NCI-H2081 treated with DMSO at 0.1 percent for 48 hours (cell line): ENCODE data around the gene MPP2.
A peak's percentile ranks its signal among the peaks of the same experiment; 100 is the strongest.
"Not testable (repeated sequence)": the region's sequence is repeated elsewhere in the genome, so short reads cannot be mapped to it uniquely, and the experiment has no call there.

Source experiments
- DNase-seq: peaks from one replicate; lab custom pipeline; 2025; lab: John Stamatoyannopoulos, UW

Gene MPP2

GRCh38 chr17:43901861-43902589 is 5.3 kb downstream of the MPP2 start:
- no peak for DNase-seq

- no peak for DNase-seq
Observed at GRCh38 chr17:43900858-43901754, 6.2 kb downstream of the MPP2 start.

GRCh38 chr17:43900183-43900857 is 7.0 kb downstream of the MPP2 start:
- DNase-seq, result peak; percentile 12

GRCh38 chr17:43898446-43898845 is 8.9 kb downstream of the MPP2 start:
- no peak for DNase-seq

- no peak for DNase-seq
Observed at GRCh38 chr17:43897831-43898230, 9.5 kb downstream of the MPP2 start.

GRCh38 chr17:43894494-43894893 is 12.8 kb downstream of the MPP2 start:
- not testable (repeated sequence) for DNase-seq

- DNase-seq, result no peak
Observed at GRCh38 chr17:43892647-43892952, 14.7 kb downstream of the MPP2 start.

- DNase-seq, result no peak
Observed at GRCh38 chr17:43891851-43892646, 15.3 kb downstream of the MPP2 start.

- no peak for DNase-seq
Observed at GRCh38 chr17:43890240-43890639, 17.1 kb downstream of the MPP2 start.

GRCh38 chr17:43888548-43888947 is 18.8 kb downstream of the MPP2 start:
- DNase-seq, result no peak

GRCh38 chr17:43882761-43883415 is 24.4 kb downstream of the MPP2 start:
- no peak for DNase-seq

- DNase-seq, result no peak
Observed at GRCh38 chr17:43881758-43882505, 25.4 kb downstream of the MPP2 start.

- no peak for DNase-seq
Observed at GRCh38 chr17:43881181-43881580, 26.2 kb downstream of the MPP2 start.

GRCh38 chr17:43880420-43880991 is 26.8 kb downstream of the MPP2 start:
- DNase-seq, result no peak

GRCh38 chr17:43879723-43880419 is 27.5 kb downstream of the MPP2 start:
- no peak for DNase-seq

GRCh38 chr17:43878260-43879175 is 28.8 kb downstream of the MPP2 start:
- DNase-seq, result no peak

GRCh38 chr17:43877451-43878155 is 29.7 kb downstream of the MPP2 start:
- no peak for DNase-seq

GRCh38 chr17:43877031-43877430 is 30.3 kb downstream of the MPP2 start:
- DNase-seq, result no peak
